HCT116 (cell line): Measurements from ENCODE around the gene SWT1.

Source experiments
- CBX3 ChIP-seq: IDR thresholded peaks from 2 replicates; pipeline ENCODE4 v1.6.1; 2012; ENCODE audit warnings: low read depth
- CEBPB ChIP-seq: IDR thresholded peaks from 2 replicates; pipeline ENCODE4 v1.6.1; 2012; ENCODE audit warnings: low read depth
- CTCF ChIP-seq, 3 experiments: fragments of 200-600 bp in 1 of 3; sonication (generic) in 1 of 3; IDR thresholded peaks in 2 of 3; conservative IDR thresholded peaks in 1 of 3; 2 replicates each; pipeline ENCODE4 v1.5.1; 2012 to 2017; ENCODE audit warnings: low read depth in 2 of 3, low read length in 2 of 3, antibody characterized with exemption in 1 of 3, borderline replicate concordance in 1 of 3, control low read depth in 1 of 3, mild to moderate bottlenecking in 1 of 3, mixed read lengths in 1 of 3, mixed run types in 1 of 3, moderate library complexity in 1 of 3; ENCODE audit not compliant: insufficient read depth in 1 of 3
- JUND ChIP-seq: IDR thresholded peaks from 2 replicates; pipeline ENCODE4 v1.6.1; 2012
- POLR2AphosphoS5 ChIP-seq: IDR thresholded peaks from 2 replicates; pipeline ENCODE4 v1.6.1; 2011; ENCODE audit warnings: mild to moderate bottlenecking, low read depth, low read length, moderate library complexity
- REST ChIP-seq: IDR thresholded peaks from 2 replicates; pipeline ENCODE4 v1.6.1; 2012; ENCODE audit warnings: low read depth
- SIN3A ChIP-seq: IDR thresholded peaks from 2 replicates; pipeline ENCODE4 v1.6.1; 2012; ENCODE audit warnings: low read depth
- SP1 ChIP-seq: IDR thresholded peaks from 2 replicates; pipeline ENCODE4 v1.6.1; 2012; ENCODE audit warnings: low read depth

- TF ChIP-seq CEBPB, result no peak
- TF ChIP-seq CTCF (IDR thresholded peaks at IDR 0.05 in 2 of 3, conservative IDR thresholded peaks at IDR 0.05 in 1 of 3; ENCODE audit: borderline replicate concordance in 1 of 3, insufficient read depth in 1 of 3, low read depth in 2 of 3, low read length in 2 of 3), result no peak
- TF ChIP-seq POLR2AphosphoS5, result no peak
- TF ChIP-seq JUND, result no peak
- TF ChIP-seq CBX3, result no peak
- TF ChIP-seq SP1, result no peak
- TF ChIP-seq REST, result no peak
- TF ChIP-seq SIN3A, result no peak
Observed at GRCh38 chr1:185291652-185292051, 134.7 kb downstream of the SWT1 start.
